ENCODE results near the gene PCDHGA9.

DNA sequence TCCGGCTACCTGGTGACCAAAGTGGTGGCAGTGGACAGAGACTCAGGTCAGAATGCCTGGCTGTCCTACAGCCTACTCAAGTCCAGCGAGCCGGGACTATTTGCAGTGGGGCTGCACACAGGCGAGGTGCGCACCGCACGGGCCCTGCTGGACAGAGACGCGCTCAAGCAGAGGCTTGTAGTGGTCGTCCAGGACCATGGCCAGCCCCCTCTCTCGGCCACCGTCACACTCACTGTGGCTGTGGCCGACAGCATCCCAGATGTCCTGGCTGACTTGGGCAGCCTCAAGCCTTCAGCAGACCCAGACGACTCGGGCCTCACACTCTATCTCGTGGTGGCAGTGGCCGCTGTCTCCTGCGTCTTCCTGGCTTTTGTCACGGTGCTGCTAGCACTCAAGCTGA, 45.6 kb upstream of the PCDHGA9 start:
- no peak for TF ChIP-seq EZH2 (IDR thresholded peaks at IDR 0.05; ENCODE audit: low read length)
- TF ChIP-seq, protein P1, sequence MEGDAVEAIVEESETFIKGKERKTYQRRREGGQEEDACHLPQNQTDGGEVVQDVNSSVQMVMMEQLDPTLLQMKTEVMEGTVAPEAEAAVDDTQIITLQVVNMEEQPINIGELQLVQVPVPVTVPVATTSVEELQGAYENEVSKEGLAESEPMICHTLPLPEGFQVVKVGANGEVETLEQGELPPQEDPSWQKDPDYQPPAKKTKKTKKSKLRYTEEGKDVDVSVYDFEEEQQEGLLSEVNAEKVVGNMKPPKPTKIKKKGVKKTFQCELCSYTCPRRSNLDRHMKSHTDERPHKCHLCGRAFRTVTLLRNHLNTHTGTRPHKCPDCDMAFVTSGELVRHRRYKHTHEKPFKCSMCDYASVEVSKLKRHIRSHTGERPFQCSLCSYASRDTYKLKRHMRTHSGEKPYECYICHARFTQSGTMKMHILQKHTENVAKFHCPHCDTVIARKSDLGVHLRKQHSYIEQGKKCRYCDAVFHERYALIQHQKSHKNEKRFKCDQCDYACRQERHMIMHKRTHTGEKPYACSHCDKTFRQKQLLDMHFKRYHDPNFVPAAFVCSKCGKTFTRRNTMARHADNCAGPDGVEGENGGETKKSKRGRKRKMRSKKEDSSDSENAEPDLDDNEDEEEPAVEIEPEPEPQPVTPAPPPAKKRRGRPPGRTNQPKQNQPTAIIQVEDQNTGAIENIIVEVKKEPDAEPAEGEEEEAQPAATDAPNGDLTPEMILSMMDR (optimal IDR thresholded peaks at IDR 0.05 in 1 of 3, IDR thresholded peaks at IDR 0.05 in 1 of 3, conservative IDR thresholded peaks at IDR 0.05 in 1 of 3; ENCODE audit: extremely low read depth in 1 of 3, insufficient read depth in 2 of 3, low read length in 3 of 3) = no peak

All from keratinocyte (primary cell).